GM18526 (cell line): ENCODE measurements around the gene PNCK.

Experiments
- POLR2A ChIP-seq: IDR thresholded peaks from 3 replicates; pipeline ENCODE4 v1.6.1; 2011; ENCODE audit not compliant: insufficient read length; ENCODE audit errors: extremely low read depth

The PNCK gene

GRCh38 chrX:153628665-153629064 lies 44.9 kb downstream of the PNCK start:
- no peak for TF ChIP-seq POLR2A

- no peak for TF ChIP-seq POLR2A
Measured at GRCh38 chrX:153628129-153628528, 45.5 kb downstream of the PNCK start.

GRCh38 chrX:153627675-153628111 lies 45.9 kb downstream of the PNCK start:
- TF ChIP-seq POLR2A, result no peak

- no peak for TF ChIP-seq POLR2A
Measured at GRCh38 chrX:153626863-153627674, 46.5 kb downstream of the PNCK start.

- no peak for TF ChIP-seq POLR2A
Measured at GRCh38 chrX:153626025-153626633, 47.5 kb downstream of the PNCK start.

GRCh38 chrX:153625271-153626024 lies 48.2 kb downstream of the PNCK start:
- TF ChIP-seq POLR2A, result no peak

- no peak for TF ChIP-seq POLR2A
Measured at GRCh38 chrX:153624196-153625091, 49.2 kb downstream of the PNCK start.

GRCh38 chrX:153623310-153624029 lies 50.1 kb downstream of the PNCK start:
- no peak for TF ChIP-seq POLR2A

- TF ChIP-seq POLR2A, result no peak
Measured at GRCh38 chrX:153622661-153623309, 50.8 kb downstream of the PNCK start.

GRCh38 chrX:153621949-153622598 lies 51.5 kb downstream of the PNCK start:
- no peak for TF ChIP-seq POLR2A

- TF ChIP-seq POLR2A, result no peak
Measured at GRCh38 chrX:153620576-153620975, 53.0 kb downstream of the PNCK start.
